ENCODE data around the gene SPAG17.

Gene SPAG17

DNA sequence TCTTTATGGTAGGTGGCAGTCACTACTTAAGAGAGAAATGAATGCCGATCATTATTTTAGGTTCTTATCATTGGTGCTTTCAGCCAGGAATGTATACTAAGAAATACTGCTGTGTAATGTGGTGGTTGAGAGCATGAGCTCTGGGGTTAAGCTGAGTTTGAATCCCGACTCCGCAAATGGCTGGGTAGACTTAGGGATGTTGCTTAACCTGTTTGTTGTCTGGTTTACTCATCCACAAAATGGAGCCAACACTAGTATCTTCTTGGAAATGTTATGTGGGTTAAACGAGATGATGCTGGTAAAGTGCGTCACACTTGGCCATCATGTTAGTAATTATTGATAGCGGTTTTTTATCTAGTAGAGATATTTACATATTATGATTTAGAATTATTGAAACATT lies 171.7 kb downstream of the SPAG17 start:
- Histone ChIP-seq H3K9me3 (ENCODE audit: low read length) (no peaks in the 10 kb centered on the region), H3K27me3 (ENCODE audit: control insufficient read depth in 1 of 2, insufficient read depth in 2 of 2, low read length in 2 of 2) (no peaks in the 10 kb centered on the region), H3K4me3 (ENCODE audit: low read depth in 1 of 2, low read length in 2 of 2) (no peak overlapping the region), H3K27ac (ENCODE audit: low read depth, low read length) (no peak overlapping the region), H3K36me3 (ENCODE audit: insufficient read depth, low read length) (no peaks in the 10 kb centered on the region), H3K4me1 (ENCODE audit: insufficient read depth, low read length) (no peaks in the 10 kb centered on the region), H3K9ac (ENCODE audit: low read length) (no peak overlapping the region)

DNA sequence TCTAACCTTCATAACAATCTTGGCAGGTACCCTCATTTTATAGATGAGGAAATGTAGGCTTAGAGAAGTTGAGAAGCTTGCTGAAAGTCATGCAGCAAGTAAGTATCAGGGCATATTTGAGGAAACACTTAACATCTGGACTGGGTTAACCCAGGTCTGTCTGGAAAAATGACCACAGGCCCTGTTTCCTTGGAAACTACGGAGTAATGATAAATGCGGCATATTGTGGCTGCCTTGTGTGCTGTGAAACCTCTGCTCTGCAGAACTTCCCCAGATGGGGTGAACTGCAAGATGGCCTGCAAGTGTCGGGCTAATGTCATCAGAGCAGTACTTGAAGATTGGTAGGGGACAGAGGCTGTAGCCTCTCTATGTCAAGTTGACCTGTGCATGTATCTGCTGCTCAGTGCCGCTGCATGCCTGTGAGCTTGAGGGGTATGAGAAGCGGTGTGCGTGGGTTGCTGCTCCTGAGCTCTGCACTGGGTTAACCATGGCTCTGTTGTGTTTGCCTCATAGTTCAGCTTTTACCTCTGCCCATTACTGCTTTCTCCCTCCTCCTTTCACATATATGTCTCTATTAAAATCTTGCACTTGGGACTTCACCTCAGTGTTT lies 172.4 kb downstream of the SPAG17 start:
- Histone ChIP-seq H3K9me3 (ENCODE audit: low read length) (no peaks in the 10 kb centered on the region), H3K36me3 (ENCODE audit: insufficient read depth, low read length) (no peaks in the 10 kb centered on the region), H3K27me3 (ENCODE audit: control insufficient read depth in 1 of 2, insufficient read depth in 2 of 2, low read length in 2 of 2) (no peaks in the 10 kb centered on the region), H3K4me3 (ENCODE audit: low read depth in 1 of 2, low read length in 2 of 2) (no peak overlapping the region), H3K4me1 (ENCODE audit: insufficient read depth, low read length) (no peaks in the 10 kb centered on the region), H3K27ac (ENCODE audit: low read depth, low read length) (no peak overlapping the region), H3K9ac (ENCODE audit: low read length) (no peak overlapping the region)

DNA sequence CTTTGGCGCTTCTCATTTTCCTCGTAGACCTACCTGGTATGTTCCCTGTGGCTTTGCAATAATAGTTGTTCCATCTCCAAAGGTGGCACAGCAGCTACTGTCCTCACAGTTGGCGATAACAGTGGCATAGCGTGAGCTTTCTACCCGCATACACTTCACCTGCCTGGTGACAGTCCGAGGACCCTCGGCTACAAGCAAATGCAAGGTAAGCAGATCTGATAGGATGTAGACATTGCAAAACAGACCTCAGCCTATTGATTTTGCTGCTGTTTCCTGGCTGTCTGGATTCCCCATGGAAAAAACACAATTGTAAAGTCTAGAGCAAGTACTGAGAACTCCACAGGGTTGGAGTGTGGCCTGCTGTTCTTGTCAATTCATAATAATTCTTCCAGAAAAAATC lies 177.0 kb downstream of the SPAG17 start:
- Histone ChIP-seq H3K27ac (ENCODE audit: low read depth, low read length) (no peak overlapping the region), H3K36me3 (ENCODE audit: insufficient read depth, low read length) (no peaks in the 10 kb centered on the region), H3K4me1 (ENCODE audit: insufficient read depth, low read length) (no peaks in the 10 kb centered on the region), H3K27me3 (ENCODE audit: control insufficient read depth in 1 of 2, insufficient read depth in 2 of 2, low read length in 2 of 2) (no peaks in the 10 kb centered on the region), H3K9me3 (ENCODE audit: low read length) (no peaks in the 10 kb centered on the region), H3K4me3 (ENCODE audit: low read depth in 1 of 2, low read length in 2 of 2) (no peak overlapping the region), H3K9ac (ENCODE audit: low read length) (no peak overlapping the region)

DNA sequence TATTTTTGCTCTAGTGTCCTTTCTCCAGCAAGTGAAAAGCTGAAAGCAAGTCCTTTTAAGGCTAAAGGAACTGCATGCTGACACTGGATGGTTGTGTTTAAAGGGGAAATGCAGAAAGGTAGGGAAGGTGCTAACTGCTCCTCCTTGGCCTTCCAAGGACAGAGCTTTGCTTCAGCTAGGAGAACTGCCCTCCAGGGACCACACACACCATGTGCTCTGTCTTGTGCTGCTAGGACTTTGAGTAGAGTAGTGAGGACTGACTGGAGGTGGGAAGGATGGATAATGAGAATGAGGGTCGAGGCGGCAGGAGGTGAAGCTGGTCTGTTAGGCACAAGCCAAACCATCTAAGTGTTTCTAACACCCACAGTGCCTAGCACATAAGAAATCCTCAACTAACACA lies 177.6 kb downstream of the SPAG17 start:
- Histone ChIP-seq H3K9me3 (ENCODE audit: low read length) (no peaks in the 10 kb centered on the region), H3K36me3 (ENCODE audit: insufficient read depth, low read length) (no peaks in the 10 kb centered on the region), H3K27me3 (ENCODE audit: control insufficient read depth in 1 of 2, insufficient read depth in 2 of 2, low read length in 2 of 2) (no peaks in the 10 kb centered on the region), H3K4me3 (ENCODE audit: low read depth in 1 of 2, low read length in 2 of 2) (no peak overlapping the region), H3K4me1 (ENCODE audit: insufficient read depth, low read length) (no peaks in the 10 kb centered on the region), H3K9ac (ENCODE audit: low read length) (no peak overlapping the region), H3K27ac (ENCODE audit: low read depth, low read length) (no peak overlapping the region)

DNA sequence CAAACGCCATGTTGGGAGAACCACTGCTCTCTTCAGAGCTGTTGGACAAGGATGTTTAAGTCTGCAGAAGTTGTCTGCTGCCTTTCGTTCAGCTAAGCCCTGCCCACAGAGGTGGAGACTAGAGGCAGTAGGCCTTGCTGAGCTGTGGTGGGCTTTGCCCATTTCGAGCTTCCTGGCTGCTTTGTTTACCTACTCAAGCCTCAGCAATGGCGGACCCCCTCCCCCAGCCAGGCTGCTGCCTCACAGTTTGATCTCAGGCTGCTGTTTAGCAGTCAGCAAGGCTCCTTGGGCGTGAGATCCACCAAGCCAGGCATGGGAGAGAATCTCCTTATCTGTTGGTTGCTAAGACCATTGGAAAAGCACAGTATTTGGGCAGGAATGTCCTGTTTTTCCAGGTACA lies 180.7 kb downstream of the SPAG17 start:
- H3K4me1 ChIP-seq (ENCODE audit: insufficient read depth, low read length): no peaks in the 10 kb centered on the region
- H3K9me3 ChIP-seq (ENCODE audit: low read length): no peaks in the 10 kb centered on the region
- no peaks in the 10 kb centered on the region for H3K27me3 ChIP-seq (ENCODE audit: control insufficient read depth in 1 of 2, insufficient read depth in 2 of 2, low read length in 2 of 2)
- no peaks in the 10 kb centered on the region for H3K36me3 ChIP-seq (ENCODE audit: insufficient read depth, low read length)
- no peak overlapping the region for H3K4me3 ChIP-seq (ENCODE audit: low read depth in 1 of 2, low read length in 2 of 2)
- no peak overlapping the region for H3K27ac ChIP-seq (ENCODE audit: low read depth, low read length)
- no peak overlapping the region for H3K9ac ChIP-seq (ENCODE audit: low read length)

DNA sequence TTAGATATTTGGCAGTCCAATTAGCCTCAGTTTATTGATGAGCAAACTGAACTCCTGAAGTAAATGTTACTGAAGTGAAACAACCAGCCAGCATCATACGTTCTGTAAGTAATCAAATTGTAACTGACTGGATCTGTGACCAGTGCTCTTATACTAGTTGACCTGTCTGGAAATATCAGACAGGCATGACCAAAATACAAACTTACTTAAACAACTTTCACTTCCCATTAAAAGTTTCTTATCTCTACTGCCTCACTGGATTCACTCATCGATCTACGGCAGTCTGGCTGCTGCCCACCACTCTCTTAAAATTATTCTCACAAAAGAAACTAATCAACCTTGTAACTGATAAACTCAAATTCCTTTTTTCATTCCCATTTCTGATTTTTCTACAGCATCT lies 199.1 kb downstream of the SPAG17 start:
- H3K36me3 ChIP-seq (ENCODE audit: insufficient read depth, low read length): no peaks in the 10 kb centered on the region
- H3K9me3 ChIP-seq (ENCODE audit: low read length): no peaks in the 10 kb centered on the region
- no peak overlapping the region for H3K4me3 ChIP-seq (ENCODE audit: low read depth in 1 of 2, low read length in 2 of 2)
- H3K9ac ChIP-seq (ENCODE audit: low read length): no peak overlapping the region
- no peaks in the 10 kb centered on the region for H3K4me1 ChIP-seq (ENCODE audit: insufficient read depth, low read length)
- H3K27ac ChIP-seq (ENCODE audit: low read depth, low read length): no peak overlapping the region
- no peaks in the 10 kb centered on the region for H3K27me3 ChIP-seq (ENCODE audit: control insufficient read depth in 1 of 2, insufficient read depth in 2 of 2, low read length in 2 of 2)

DNA sequence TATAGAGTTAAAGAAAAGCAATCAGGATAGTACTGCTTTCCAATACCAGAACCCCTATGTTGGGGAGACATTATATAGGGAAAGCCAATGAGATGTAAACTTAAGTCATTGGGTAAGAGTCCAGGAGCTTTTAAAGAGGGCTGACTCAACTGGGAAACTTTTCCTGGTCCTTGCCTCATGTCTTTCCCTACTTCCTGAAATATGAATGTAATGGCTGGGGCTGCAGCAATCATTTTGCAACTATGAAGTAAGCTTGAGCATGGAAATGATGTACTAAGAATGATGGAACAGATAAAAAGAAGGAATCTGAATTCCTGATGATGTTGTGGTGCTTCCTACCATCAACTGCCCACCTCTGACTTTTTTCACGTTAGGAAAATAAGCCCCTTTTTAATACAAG lies 199.8 kb downstream of the SPAG17 start:
- H3K27me3 ChIP-seq (ENCODE audit: control insufficient read depth in 1 of 2, insufficient read depth in 2 of 2, low read length in 2 of 2): no peaks in the 10 kb centered on the region
- H3K4me1 ChIP-seq (ENCODE audit: insufficient read depth, low read length): no peaks in the 10 kb centered on the region
- no peak overlapping the region for H3K9ac ChIP-seq (ENCODE audit: low read length)
- H3K4me3 ChIP-seq (ENCODE audit: low read depth in 1 of 2, low read length in 2 of 2): no peak overlapping the region
- H3K27ac ChIP-seq (ENCODE audit: low read depth, low read length): no peak overlapping the region
- H3K36me3 ChIP-seq (ENCODE audit: insufficient read depth, low read length): no peaks in the 10 kb centered on the region
- H3K9me3 ChIP-seq (ENCODE audit: low read length): no peaks in the 10 kb centered on the region

DNA sequence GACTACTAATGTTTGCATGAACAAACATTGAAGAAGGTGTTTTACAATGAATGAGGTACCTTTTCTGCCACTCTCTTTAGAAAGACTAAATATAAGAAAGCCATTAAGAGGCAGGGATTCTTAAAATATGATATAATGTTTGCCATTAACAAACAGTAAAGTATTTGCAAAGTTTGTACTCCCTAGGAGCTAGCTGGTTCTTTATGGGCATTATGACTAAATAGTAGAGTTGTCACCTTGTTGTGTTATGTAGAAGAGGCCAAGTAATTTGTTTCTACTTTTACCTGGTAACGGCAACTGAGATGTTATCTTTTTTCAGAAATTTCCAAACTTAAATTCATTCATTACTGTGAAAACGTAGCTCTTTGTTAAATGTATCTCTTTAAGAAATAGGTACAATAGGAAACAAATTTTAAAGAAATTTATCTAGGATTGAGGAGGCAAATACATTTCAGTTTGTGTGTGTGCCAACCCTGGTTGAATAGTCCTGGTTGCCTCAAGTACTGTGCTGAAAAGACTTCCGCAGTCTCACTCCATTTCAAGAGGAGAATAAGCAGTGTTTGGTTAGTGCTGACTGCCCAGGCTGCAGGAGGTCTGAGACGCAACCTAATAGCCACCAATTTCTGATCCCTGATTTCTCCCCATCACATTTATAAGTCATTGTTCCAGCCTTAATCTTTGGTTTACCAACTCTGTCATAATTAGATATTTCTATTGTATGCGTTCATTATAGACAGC lies 203.4 kb downstream of the SPAG17 start:
- no peak overlapping the region for H3K9ac ChIP-seq (ENCODE audit: low read length)
- no peaks in the 10 kb centered on the region for H3K27me3 ChIP-seq (ENCODE audit: control insufficient read depth in 1 of 2, insufficient read depth in 2 of 2, low read length in 2 of 2)
- H3K4me1 ChIP-seq (ENCODE audit: insufficient read depth, low read length): no peaks in the 10 kb centered on the region
- H3K9me3 ChIP-seq (ENCODE audit: low read length): no peaks in the 10 kb centered on the region
- no peaks in the 10 kb centered on the region for H3K36me3 ChIP-seq (ENCODE audit: insufficient read depth, low read length)
- no peak overlapping the region for H3K27ac ChIP-seq (ENCODE audit: low read depth, low read length)
- H3K4me3 ChIP-seq (ENCODE audit: low read depth in 1 of 2, low read length in 2 of 2): no peak overlapping the region

DNA sequence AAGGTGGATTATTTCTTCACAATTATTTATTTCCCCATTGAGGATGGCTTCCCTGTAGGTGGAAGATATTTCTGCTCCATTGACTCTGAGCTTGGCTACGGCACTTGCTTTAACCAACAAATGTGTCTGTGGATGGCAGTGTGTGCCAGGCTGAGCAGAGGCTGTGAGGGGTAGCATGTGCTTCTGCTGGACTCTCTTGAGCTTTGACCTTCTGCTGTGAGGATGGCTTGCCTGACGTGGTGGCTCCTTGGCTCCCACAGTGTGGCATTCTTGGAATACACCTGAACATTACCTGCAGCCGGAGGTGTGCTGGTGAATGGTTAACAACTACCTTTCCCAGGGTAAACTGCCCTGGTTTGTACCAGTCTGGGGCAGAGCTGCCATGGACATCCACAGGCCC lies 208.6 kb downstream of the SPAG17 start:
- Histone ChIP-seq H3K9ac (ENCODE audit: low read length) (no peak overlapping the region), H3K27me3 (ENCODE audit: control insufficient read depth in 1 of 2, insufficient read depth in 2 of 2, low read length in 2 of 2) (no peaks in the 10 kb centered on the region), H3K4me1 (ENCODE audit: insufficient read depth, low read length) (no peaks in the 10 kb centered on the region), H3K36me3 (ENCODE audit: insufficient read depth, low read length) (no peaks in the 10 kb centered on the region), H3K4me3 (ENCODE audit: low read depth in 1 of 2, low read length in 2 of 2) (no peak overlapping the region), H3K27ac (ENCODE audit: low read depth, low read length) (no peak overlapping the region), H3K9me3 (ENCODE audit: low read length) (no peaks in the 10 kb centered on the region)

DNA sequence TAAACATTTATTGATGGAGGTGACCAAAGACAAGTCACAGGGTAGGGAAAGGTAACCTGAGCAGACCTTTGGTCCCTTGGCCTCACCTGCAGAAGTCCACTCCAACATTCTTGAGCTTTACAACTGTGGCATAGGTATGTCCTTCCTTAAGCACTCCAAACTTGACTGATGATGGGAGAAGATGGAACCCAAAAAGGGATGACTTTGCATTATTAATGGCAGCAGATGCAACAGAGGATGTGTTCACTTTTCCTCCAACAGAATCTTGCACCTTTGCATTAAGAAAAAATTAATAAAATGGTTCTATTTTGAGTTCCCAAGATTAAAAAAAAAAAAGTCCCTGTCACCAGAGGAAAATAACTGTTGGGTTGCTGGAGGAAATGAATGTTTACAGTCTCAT lies 213.3 kb downstream of the SPAG17 start:
- H3K27ac ChIP-seq (ENCODE audit: low read depth, low read length): no peak overlapping the region
- no peak overlapping the region for H3K9ac ChIP-seq (ENCODE audit: low read length)
- no peak overlapping the region for H3K4me3 ChIP-seq (ENCODE audit: low read depth in 1 of 2, low read length in 2 of 2)
- no peaks in the 10 kb centered on the region for H3K36me3 ChIP-seq (ENCODE audit: insufficient read depth, low read length)
- H3K4me1 ChIP-seq (ENCODE audit: insufficient read depth, low read length): no peaks in the 10 kb centered on the region
- H3K9me3 ChIP-seq (ENCODE audit: low read length): no peaks in the 10 kb centered on the region
- H3K27me3 ChIP-seq (ENCODE audit: control insufficient read depth in 1 of 2, insufficient read depth in 2 of 2, low read length in 2 of 2): no peaks in the 10 kb centered on the region

DNA sequence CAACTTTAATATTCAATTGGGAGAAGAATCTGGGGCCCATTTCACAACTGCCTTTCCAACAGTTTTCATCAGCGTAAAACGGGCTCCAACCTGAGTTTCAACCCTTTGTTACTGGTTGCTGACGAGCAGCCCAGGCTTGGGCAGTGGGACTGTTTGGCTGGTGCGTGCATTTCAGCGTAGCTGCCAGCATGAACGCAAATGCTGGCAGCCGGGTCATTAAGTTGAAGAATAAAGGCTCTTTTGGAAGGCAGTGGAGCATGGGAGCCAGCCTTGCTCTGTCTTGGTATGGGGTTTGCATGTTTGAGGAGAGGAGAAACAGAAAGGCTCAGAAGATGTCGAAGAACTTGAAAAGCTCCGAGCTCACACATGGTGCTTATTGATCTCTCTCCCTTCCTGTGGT lies 214.8 kb downstream of the SPAG17 start:
- H3K4me3 ChIP-seq (ENCODE audit: low read depth in 1 of 2, low read length in 2 of 2): no peak overlapping the region
- H3K27ac ChIP-seq (ENCODE audit: low read depth, low read length): no peak overlapping the region

DNA sequence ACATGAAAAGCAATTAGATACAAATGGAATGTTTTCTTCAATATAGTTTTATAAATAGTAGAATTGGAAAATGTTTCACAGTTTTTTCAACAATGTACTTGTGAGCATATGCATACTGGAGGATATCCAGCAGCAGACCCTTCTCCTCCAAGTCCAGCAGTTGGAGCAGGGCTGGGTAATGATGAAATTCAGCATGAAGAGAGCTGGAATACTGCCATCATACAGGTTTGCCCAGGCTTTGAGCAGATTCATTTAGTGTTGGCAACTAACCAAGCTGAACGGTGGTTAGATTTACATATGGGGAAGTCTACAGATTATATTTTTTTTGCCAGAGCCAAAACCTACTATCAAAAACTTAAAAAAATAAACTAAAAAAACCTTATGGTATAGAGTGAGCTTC lies 217.1 kb downstream of the SPAG17 start:
- Histone ChIP-seq H3K36me3 (ENCODE audit: insufficient read depth, low read length) (no peaks in the 10 kb centered on the region), H3K27ac (ENCODE audit: low read depth, low read length) (no peak overlapping the region)

More for the DNA sequence above, 214.8 kb downstream of the SPAG17 start:
- Histone ChIP-seq H3K36me3 (ENCODE audit: insufficient read depth, low read length) (no peaks in the 10 kb centered on the region), H3K4me1 (ENCODE audit: insufficient read depth, low read length) (no peaks in the 10 kb centered on the region), H3K27me3 (ENCODE audit: control insufficient read depth in 1 of 2, insufficient read depth in 2 of 2, low read length in 2 of 2) (no peaks in the 10 kb centered on the region), H3K9ac (ENCODE audit: low read length) (no peak overlapping the region), H3K9me3 (ENCODE audit: low read length) (no peaks in the 10 kb centered on the region)

More for the DNA sequence above, 217.1 kb downstream of the SPAG17 start:
- Histone ChIP-seq H3K27me3 (ENCODE audit: control insufficient read depth in 1 of 2, insufficient read depth in 2 of 2, low read length in 2 of 2) (no peaks in the 10 kb centered on the region), H3K4me1 (ENCODE audit: insufficient read depth, low read length) (no peaks in the 10 kb centered on the region), H3K9me3 (ENCODE audit: low read length) (no peaks in the 10 kb centered on the region), H3K4me3 (ENCODE audit: low read depth in 1 of 2, low read length in 2 of 2) (no peak overlapping the region), H3K9ac (ENCODE audit: low read length) (no peak overlapping the region)

Data from muscle layer of colon (tissue), 2 donors.